GM10266 (cell line): ENCODE data around the gene RNU7-1.

Experiments used
- DNase-seq: peaks from one replicate; pipeline ENCODE4 v3.0.0; 2012; ENCODE audit errors: extremely low spot score
- TF ChIP-seq, protein P1 (sequence below): IDR thresholded peaks from 2 replicates; pipeline ENCODE4 v1.5.1; 2012; ENCODE audit warnings: mild to moderate bottlenecking, low read depth; ENCODE audit not compliant: control insufficient read depth, insufficient read depth; ENCODE audit errors: missing control alignments

RNU7-1 gene

DNA sequence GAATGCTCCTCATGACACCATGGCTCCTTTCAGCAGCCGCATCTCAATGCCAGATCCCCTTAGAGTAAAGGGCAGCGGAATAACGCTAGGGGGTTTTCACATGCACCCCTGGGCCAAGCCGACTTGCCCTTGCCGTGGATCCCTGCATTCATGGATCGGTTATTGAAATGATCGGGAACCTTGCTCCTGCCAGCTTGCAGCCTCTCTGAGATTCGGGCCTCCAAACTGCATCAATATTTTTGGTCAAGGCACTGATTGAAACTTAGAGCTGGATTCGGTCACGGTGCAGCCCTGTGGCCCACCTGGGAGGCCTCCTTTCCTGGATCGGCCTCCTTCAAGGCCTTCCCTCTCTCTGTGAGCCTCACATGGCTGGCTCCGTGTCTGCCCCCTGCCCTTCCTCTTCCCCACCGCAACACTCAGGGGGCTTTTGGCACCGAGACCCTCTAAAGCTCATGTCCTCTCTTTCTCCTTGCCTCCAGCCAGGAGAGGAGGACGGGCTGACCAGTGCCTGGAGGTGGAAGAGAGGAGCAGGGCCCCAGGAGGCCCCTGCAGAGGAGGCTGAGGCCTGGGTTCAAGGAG is 9.3 kb downstream of the RNU7-1 start:
- TF ChIP-seq, protein P1, sequence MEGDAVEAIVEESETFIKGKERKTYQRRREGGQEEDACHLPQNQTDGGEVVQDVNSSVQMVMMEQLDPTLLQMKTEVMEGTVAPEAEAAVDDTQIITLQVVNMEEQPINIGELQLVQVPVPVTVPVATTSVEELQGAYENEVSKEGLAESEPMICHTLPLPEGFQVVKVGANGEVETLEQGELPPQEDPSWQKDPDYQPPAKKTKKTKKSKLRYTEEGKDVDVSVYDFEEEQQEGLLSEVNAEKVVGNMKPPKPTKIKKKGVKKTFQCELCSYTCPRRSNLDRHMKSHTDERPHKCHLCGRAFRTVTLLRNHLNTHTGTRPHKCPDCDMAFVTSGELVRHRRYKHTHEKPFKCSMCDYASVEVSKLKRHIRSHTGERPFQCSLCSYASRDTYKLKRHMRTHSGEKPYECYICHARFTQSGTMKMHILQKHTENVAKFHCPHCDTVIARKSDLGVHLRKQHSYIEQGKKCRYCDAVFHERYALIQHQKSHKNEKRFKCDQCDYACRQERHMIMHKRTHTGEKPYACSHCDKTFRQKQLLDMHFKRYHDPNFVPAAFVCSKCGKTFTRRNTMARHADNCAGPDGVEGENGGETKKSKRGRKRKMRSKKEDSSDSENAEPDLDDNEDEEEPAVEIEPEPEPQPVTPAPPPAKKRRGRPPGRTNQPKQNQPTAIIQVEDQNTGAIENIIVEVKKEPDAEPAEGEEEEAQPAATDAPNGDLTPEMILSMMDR: no peak
- DNase-seq: no peak

DNA sequence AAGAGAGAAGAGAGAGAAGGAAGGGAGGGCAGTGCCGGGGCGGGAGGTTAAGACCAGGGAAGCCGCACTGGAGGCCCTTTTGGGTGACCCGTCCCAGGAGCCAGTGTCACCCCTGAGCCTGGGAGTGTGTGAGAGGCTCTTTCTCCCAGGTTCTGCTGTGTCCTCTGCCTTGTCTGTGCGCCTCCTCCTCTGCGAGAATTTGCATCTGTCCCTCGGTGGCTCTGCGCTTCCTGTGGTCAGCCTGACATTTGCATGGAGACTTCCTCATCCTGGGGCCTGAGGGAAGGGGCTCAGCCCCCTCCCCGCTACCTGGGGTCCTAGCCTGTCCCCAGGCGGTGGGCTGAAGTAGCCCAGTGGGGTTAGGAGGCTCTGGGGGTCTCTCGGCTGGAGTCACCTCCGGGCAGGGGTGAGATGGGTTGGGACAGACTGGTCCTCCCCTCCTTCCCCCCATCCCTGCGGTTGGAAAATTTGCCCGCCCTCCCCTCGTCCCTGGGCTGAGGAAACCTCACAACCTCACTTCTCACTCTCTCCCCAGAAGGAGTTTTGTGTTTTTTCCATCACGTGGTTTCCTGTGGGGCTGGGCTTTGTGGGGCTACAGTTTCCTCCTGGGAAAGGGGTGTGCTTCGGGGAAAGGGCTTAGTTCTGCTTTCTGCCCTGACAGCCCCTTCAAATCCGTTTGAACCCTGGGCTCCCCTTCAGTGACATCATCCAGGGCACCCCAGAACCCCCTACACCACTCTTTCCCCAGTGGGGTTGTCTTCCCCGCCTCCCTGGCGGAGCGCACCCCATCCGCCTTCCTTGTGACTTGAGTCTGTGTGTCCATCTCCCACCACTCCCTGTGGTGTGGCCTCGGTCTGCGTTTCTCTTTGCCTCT is 10.1 kb downstream of the RNU7-1 start:
- DNase-seq: peak; percentile 82
- TF ChIP-seq, protein P1: no peak

DNA sequence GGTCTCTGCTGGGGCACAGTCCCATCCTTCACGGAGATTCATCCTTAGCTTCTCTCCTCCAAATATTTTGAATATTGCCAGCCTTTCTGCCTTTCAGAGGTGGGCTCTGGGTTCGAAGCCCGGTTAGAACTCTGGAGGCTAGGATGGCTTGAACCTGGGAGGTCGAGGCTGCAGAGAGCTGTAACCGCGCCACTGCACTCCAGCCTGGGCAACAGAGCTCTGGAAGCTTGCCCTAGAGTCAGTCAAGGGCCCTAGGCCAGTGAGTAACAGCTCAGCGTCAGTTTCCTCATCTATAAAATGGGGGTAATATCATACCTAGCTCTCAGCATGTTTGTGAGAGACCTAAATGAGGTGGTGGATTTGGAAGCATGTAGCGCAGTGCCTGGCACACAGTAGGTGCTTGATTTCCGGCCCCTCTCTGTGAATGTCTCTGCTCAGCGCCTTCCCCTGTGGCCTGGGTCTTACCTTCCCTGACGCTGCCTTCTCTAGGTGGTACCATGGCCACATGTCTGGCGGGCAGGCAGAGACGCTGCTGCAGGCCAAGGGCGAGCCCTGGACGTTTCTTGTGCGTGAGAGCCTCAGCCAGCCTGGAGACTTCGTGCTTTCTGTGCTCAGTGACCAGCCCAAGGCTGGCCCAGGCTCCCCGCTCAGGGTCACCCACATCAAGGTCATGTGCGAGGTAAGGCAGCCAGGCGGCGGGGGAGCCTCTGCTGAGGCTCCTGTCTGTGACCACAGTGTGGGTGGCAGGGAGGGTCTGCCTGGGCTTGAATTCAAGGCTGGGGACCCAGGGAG is 10.9 kb downstream of the RNU7-1 start:
- no peak for DNase-seq

GRCh38 chr12:6955108-6956020 is 11.7 kb downstream of the RNU7-1 start:
- TF ChIP-seq, protein P1: no peak
- no peak for DNase-seq

More for the DNA sequence above, 10.9 kb downstream of the RNU7-1 start:
- TF ChIP-seq, protein P1: no peak

- no peak for DNase-seq
- TF ChIP-seq, protein P1: no peak
These were observed 12.6 kb downstream of the RNU7-1 start for GRCh38 chr12:6956021-6956727.

GRCh38 chr12:6957151-6957701 is 13.6 kb downstream of the RNU7-1 start:
- DNase-seq: no peak
- TF ChIP-seq, protein P1: no peak
